Stimulated activated CD8-positive, alpha-beta memory T cell treated with anti-CD3 and anti-CD28 coated beads, Interleukin-12 subunit alpha, Interleukin-12 subunit beta, amount 100 ng/mL, for 1 hour (primary cell): Measurements from ENCODE around the gene IARS1.
A peak's percentile ranks its signal among the peaks of the same experiment; 100 is the strongest.

Experiments
- DNase-seq: peaks from one replicate; pipeline ENCODE4 v3.0.0-alpha.2; 2020; ENCODE audit warnings: low read depth

The IARS1 gene

DNA sequence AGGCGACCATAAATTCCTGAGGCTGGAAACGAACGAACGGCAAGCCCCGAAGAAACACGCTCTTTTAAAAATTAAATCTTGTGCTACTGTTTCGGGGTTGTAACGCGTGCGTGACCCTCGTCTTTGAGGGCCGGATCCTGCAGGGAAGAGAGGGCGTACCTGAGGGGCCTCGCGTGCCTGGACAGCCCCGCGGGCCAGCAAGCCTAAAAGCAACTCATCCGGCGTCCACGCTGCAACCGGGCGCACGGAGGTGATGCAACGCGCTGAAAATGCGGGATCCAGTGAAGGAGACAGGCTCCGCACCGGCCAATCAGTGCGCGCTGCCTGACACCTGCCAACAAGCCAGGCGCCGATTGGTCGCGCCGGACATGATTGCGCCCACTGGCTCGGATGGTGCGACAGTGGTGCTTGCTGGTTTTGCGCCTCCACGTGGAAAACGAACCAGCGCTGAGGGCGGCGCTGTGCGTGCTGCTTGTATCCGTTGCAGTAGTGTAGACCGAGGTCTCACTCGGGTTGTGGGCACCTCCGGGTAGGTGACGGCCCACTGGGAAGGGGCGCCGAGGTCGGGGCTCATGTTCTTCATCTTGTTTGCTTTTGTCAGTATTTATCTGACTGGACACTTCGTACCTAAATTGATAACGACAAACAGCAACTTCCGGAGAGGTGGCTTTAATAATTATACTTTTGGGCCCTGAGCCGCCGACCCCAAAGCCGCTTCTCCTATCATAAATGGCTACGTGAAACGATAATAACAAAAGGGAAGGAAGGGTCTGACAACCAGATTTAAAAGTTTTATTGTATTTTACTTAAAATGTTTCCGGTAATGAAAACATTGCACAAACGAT is at the start of gene IARS1:
IARS1 (minus strand) TSS at position 246 of the 845 bp plus-strand sequence. CDS start 4,278 bp downstream, outside the sequence.
- peak; percentile 99 for DNase-seq

DNA sequence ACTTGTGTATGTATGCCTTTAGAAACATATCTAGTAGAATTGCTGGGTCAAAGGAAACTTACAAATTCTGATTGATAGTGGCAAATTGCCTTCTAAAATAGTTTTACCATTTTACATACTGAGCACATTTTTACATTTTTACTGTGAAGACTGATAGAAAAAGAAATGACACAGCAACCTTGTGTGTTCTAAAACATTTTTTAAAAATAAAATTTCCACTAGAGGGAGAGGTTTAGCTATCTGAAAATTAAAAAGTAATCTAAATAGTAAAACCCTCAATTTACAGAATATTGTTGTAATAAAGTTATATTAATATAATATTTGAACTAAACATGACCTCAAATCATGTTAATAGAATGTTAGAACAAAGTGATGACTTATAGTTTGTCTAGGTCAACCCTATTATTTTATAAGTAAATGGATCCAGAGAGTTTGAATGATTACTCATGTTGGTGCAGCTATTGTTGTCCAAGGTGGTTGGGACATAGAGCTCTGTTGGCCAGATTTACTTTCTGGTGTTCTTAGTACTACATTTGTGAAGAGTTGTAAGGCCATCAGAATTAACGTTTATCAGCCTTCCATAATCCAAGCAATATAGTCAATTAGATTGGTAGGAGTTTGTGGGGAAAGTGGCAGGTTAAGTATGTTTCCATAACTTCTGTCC is 49.5 kb upstream of the IARS1 start:
- no peak for DNase-seq

DNA sequence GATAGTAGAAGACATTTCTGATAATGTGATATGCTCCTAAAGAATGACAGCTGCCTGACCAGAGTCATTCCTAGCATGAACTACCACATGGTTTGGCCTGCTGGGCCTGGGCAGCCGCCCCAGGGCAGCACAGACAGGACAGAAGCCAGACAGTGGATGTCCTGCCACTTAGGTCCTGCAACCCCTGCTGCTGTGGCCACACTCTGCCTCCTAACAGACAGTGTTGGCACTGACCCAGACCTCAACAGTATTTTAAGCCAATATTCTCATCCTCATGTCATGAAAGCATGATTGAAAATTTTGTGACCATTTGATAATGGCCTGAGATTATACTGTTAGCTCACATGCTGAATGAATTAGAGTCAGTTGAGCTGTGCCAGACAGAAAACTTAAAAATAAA is 48.1 kb upstream of the IARS1 start:
- DNase-seq: no peak

DNA sequence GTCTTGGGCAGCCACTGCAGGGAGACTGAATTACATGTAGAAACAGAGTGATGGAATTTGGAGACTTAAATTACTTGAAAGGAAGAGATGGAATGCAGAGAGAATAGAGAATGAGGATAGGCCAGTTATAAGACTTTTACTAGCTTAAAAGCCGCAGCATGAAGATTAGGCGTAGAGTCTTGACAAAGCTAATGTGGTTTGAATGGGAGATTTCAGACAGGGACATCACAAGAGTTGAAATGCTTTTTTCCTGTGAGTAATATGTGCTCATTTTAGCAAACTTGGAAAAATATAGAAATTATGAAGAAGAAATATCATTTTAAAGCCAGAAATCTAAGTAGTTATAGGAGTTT is 39.8 kb upstream of the IARS1 start:
- no peak for DNase-seq

DNA sequence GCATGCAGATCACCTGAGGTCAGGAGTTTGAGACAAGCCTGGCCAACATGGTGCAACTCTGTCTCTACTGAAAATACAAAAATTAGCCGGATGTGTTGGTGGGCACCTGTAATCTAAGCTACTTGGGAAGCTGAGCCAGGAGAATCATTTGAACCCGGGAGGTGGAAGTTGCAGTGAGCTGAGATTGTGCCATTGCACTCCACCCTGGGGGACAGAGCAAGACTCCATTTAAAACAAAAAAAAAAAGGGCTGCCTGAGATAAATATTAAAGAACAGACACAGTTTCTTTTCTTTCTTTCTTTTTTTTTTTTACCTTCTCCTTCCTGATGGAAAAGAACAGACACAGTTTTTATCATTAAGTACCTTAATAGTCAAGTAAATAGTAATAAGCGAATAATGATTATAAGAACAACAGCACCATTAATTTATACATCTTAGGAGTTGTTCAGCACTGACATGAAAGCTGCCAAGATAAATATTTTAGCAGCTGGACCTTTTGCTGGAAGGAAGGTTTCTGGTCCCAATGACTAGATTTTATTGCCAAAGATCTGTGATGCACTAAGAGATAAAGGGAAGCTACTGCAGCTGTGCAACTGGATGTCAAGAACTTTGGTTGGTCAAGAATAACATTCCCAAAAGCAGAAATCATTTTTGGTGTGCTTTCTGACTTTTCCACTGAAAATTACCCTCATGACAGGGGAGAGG is 39.2 kb upstream of the IARS1 start:
- DNase-seq: no peak

DNA sequence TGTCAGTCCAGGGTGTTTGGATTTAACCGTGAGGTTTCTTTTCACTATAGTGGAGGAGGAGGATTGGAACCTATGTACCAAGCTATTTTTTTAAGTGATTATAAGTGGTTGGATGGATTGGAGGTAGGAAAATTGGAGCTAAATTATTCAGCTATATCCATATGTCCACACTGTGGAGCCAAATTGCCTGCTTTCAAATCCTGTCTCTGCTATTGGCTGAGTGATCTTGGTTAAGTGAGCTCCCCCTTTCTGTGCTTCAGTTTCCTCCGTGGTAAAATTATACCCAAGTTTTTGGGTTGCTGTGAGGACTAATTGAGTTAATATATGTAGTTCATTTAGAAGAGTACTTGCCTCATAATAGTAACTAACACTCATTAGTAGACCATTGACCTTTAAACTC is 34.7 kb upstream of the IARS1 start:
- DNase-seq: no peak

DNA sequence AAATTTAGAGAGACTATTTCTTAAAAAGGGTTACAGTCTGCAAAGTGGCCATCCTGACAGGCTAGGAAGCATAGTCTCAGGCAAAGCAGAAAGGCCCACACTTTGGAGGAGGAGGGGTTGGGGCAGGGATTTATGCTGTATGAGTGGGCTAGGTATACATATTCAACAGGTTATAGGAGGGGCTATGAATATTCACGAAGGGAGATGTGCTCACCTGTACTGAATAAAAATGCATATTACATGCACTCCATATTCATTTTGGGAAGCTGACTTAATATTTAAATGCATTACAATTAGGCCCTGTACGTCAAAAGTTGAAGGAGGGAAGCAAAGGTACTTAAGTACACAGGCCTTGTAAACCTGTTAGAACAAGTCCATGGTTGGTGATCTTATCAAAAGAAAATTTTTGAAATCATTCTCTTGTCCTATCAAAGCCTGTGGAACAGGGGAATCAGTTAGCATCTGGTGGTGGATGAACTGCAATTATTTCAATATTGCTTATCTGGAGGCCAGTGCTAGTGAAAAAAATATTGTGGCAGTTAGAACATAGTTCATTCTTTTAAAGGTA is 33.9 kb upstream of the IARS1 start:
- no peak for DNase-seq

DNA sequence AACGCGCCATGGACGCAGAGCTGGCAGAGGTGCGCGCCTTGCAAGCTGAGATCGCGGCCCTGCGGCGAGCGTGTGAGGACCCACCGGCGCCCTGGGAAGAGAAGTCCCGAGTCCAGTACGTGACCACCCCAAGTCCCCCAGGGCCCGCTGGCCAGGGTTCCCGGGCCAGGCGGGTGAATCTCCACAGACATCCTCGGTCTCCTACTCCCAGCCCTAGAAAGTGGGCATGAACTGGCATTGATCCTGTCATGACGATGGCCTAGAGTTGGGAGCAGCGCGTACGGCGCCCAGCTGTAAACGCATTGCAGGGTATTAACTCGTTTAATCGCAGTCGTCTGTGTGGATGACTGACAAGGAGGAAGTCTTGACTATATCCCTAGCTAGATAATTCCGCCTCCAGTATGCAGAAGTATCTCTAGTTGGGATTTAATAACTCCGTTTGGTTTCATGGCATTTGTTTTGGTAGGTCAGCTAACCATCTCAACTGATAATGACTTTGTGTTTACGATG is 32.5 kb upstream of the IARS1 start:
- no peak for DNase-seq

DNA sequence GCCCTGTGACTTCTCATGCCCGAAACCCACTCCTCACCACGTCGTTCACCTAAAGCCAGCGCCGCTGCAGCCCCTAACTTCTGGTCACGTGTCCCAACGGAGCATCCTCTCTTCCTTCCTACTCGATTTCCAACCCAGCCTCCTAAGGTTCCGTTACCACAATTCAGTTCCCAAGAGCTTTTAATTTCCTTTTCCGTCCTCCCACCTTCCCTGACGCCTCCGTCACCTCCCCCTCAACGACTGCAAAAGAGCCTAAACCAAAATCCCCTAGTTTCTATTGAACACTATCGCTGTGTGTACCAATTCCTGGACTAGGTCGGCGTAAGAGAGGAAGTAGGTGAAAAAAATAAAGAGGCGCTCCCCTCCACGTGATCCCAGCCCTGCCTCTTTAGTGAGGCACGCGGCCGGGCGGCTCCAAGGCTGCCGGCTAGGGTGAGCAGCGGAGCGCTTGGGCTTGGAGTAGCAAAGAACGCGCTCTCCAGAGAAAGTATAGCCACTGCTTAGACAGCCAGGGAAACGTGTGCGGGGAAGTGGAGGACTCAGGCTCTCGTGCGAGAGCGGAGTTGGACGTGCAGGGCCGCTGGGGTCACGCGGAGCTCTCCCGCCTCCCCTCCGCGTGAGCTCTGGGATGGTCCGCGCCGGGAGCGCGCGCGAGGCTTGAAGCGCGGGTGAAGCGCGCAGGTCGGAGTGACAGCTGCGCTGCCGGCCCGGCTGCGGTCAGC is 31.9 kb upstream of the IARS1 start, which contains the start of the genes CENPP and NOL8:
CENPP (plus strand) TSS at position 685 of the 722 bp plus-strand sequence.
NOL8 (minus strand) TSS at position 82 of the 722 bp plus-strand sequence. CDS start 1,189 bp downstream, outside the sequence.
- peak; percentile 60 for DNase-seq

DNA sequence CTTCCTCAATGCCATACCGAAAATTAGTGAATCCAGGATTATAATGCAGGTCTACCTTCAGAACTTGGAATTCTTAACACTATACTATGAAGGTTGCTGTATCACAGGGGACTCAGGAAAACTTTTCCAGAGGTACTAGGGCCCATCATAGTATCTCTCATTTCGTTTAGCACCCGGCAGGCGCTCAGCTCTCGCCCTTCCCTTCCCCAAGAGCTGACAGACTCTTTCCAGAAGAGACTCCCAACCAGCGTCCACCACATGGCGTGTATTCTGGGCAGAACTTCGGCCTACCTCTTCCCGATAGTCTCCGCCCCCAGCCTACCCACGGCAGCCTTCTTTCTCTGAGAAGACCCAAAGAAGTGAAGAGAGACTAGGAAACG is 31.4 kb upstream of the IARS1 start:
- no peak for DNase-seq

DNA sequence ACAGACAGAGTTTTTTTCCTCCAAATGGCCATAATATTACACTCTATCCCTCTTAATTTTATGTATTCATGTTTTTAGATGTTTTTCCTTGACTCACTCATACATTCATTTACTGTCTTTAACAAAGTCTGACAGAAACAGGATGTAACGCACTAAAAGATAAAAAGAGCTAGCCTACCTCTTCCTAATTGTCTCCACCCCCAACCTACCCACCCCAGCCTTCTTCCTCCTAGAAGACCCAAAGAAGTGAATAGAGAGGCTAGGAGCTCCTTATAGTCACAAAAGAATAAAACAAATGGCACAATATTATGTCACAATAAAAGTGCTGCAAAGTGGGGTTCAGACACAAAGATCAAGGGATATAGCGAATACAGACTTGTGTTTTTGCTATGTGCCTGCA is 30.9 kb upstream of the IARS1 start:
- no peak for DNase-seq

DNA sequence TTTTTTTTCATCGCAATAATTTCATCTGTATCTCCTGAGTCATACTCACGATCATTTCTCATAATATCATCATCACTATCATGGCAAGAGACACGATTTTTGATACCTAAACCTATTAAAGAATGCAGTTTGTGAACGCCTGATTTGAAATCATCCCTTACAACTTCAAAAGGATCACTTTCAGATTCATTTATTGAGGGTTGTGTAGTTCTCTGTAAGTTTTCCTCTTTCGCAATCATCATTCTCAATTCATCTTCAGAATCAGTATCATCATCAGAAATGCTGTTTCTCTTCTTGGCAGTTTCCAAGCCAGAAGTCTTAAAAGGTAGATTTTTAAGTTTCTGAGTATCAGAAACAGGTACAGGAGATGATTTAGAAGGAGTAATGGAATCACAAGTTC is 22.0 kb upstream of the IARS1 start:
- DNase-seq: no peak

DNA sequence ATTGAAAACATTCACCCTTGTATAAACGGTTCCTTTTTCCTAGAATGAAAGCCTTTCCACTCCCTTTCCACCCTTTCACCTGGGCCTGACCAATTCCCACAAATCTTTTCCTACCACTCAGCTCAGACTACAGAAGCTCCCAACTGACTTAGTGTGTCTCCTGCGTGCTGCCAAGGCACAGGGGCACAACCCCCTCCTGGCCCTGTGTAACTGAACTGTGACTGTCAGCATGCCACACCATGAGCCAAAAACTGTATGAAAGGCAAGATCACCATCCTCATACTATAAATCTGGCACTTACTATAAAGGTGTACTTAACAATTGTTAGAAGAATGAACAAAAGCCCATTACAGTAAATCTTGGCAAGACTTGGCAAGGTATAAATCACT is 20.1 kb upstream of the IARS1 start:
- no peak for DNase-seq

DNA sequence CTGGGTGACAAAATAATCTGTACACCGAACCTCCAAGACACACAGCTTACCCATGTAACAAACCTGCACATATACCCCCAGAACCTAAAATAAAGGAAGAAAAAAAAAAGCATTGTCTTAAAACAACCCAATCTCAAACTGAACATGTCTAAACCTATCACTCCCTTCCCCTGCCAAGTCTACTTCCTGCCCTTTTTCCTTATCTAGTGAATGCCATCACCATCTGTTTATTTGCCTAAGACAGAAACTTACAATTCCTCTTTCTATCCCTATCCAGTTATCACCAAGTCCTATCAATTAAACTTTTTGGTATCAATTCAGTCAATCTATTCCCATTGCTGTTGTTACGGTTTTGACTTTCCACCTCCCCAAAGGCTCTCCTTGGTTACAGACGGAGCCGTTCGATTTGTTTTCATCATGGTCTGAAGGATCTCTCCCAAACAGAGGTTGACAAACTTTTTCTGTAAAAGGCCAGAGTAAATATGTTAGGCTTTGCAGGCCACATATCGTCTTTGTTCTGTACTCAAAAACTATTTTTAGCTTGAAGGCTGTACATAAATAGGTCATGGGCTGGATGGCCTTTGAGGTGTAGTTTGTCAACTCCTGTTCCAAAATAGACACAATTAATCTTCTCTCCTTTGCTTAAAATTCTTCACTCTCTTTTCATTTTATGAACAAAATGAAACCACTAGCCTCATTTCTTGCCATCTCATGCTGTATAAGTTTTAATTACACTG is 19.6 kb upstream of the IARS1 start:
- DNase-seq: no peak

DNA sequence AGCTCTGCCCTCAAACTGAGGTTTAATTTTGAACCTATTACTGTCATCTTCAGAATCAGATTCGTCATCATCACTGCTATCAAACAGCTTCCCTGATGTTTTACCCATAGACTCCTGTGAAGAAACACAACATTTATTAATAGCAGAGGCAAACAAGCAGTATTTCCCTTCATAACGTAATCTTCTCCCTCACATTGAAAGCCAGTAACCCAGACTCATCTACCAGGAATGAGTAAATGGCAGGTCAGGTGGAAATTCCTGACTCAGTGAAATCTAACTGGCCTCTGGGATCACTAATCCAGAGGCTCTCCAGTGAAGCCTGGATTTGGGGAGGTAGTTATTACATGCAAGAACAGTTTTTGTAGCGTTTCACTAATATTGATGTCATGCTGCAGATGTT is 17.1 kb upstream of the IARS1 start:
- no peak for DNase-seq

DNA sequence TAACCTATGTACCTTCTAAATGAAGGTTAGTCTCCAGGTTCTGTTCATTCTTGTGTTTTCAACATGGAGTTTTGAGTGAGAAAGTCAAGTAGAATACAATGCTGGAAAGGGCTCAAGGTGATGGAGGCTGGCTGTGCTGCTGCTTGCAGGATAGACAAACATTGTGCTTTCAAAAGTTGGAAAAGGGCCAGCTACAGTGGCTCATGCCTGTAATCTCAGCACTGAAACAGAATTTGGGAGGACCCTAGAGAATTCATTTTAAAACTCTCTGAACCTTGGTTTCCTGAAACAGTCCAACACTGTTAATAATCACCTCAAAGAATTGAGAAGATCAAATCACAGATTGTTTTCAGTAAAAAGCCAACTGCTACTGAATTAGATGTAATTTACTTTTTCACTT is 15.4 kb upstream of the IARS1 start:
- DNase-seq: no peak

DNA sequence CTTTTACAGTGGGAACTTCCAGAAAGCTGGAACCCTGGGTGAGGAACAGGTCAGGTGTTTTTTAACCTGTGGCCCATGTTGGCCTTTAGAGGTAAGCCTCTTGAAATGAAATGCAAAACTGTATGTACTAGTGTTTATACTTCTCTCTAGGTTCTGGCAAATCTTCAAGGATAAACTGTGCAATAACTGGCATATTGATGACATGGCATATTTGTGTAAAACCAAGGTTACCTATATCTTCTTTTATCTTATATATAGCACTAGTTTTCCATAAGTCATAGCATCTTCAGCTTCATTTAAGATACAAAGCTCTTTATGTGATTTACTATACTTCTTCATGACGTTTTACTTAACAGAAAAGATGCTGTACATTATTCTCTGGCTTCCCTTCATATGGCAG is 7.4 kb upstream of the IARS1 start:
- DNase-seq: no peak

DNA sequence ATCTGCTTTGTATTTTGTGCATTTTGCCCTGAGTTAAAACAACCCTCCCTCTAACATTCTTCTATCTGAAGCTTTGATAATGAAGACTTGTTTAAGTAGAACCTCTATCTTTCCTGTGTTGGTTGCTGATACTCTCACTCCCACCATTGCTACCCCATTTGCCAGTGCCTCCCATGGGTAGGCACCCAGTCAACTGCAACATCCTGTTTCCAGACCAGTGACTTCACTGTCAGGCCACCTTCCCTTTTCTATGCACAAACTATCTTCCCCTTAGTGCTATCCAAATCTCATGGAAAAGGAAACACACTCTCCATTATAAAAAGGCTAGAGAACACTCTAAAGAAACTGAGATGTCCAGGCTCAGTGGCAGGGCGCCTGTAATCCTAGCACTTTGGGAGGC is 5.6 kb upstream of the IARS1 start:
- DNase-seq: no peak

DNA sequence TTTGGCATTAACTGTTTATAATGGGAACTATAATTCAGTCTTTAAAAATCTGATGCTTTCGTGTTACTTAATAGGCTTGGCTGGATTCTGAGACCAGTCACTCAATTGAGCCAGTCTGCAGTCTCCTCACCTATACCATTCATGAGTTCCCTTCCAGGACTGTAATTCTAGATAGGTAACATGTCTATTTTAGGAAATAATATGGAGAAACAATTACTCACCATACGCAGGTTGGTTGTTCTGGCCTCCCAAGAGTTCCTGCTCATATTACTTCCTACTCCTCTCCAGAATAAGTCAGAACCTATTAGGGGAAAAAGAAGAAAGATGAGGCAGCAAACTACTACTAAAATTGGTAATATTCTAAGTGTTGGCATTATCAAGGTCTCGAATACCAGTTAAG is 4.5 kb upstream of the IARS1 start:
- no peak for DNase-seq

DNA sequence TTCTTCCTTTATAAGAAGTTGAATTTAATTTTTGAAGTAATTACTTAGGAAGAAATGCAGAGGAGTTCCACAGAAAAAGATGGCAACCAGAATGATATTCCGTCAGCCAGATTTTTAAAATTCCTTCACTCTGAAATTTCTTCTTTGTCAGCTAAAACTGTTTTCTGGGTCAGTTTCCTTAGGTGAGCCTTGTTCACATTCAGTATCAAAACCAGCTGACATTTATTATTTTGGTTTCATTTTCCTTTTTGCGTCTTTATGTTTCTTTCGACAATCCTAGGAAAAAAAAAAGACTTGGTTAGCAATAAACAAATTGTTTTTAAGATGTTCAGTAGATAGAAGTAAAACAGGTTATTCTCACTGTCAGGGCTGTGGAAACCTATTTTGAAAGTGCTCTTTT is 4.1 kb upstream of the IARS1 start:
- DNase-seq: no peak

DNA sequence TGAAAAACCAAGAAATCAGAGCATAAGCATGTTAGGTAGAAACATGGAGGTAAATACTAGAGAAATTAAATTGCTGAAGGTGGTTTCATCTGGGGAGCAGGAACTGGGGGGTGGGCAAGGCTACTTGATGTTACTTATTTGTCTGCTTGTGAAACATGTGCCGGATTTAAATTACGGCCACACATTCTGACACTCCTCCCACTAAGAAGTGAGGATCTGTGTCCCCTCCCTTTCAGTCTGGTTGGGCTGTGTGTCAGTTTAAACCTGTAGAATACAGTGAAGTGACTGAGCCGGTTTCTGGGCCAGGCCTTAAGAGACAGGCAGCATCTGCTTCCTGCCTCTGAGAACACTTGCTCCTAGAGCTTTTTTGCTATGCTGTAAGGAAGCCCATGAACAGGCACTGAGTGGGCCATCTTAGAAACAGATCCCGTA is 2.3 kb upstream of the IARS1 start:
- DNase-seq: no peak
